ENCODE measurements around the gene DNAH9.

The DNAH9 gene

GRCh38 chr17:11885051-11885450, 286.8 kb downstream of the DNAH9 start:
- no peak overlapping the region for H3K9ac ChIP-seq (ENCODE audit: low read length in 5 of 5)
- no peak overlapping the region for H3K27ac ChIP-seq (ENCODE audit: low read depth, low read length)
- H3K4me1 ChIP-seq (ENCODE audit: control insufficient read depth in 5 of 5, insufficient read depth in 5 of 5, low read length in 5 of 5): peaks cover 0 to 13% (median 2%) of the 10 kb centered on the region in 5 donors
- H3K36me3 ChIP-seq (ENCODE audit: control insufficient read depth in 5 of 5, insufficient read depth in 5 of 5, low read length in 5 of 5): no peaks in the 10 kb centered on the region
- no peaks in the 10 kb centered on the region for H3K9me3 ChIP-seq (ENCODE audit: control insufficient read depth in 5 of 5, low read length in 5 of 5)
- H3K4me3 ChIP-seq (ENCODE audit: low read depth in 1 of 5, low read length in 5 of 5): no peak overlapping the region
- H3K27me3 ChIP-seq (ENCODE audit: control insufficient read depth in 5 of 5, insufficient read depth in 4 of 5, low read length in 5 of 5): no peaks in the 10 kb centered on the region

GRCh38 chr17:11889266-11889665, 291.0 kb downstream of the DNAH9 start:
- no peak overlapping the region for H3K4me3 ChIP-seq (ENCODE audit: low read depth in 1 of 5, low read length in 5 of 5)
- no peak overlapping the region for H3K9ac ChIP-seq (ENCODE audit: low read length in 5 of 5)
- no peaks in the 10 kb centered on the region for H3K36me3 ChIP-seq (ENCODE audit: control insufficient read depth in 5 of 5, insufficient read depth in 5 of 5, low read length in 5 of 5)
- no peak overlapping the region for H3K27ac ChIP-seq (ENCODE audit: low read depth, low read length)
- no peaks in the 10 kb centered on the region for H3K9me3 ChIP-seq (ENCODE audit: control insufficient read depth in 5 of 5, low read length in 5 of 5)
- H3K4me1 ChIP-seq (ENCODE audit: control insufficient read depth in 5 of 5, insufficient read depth in 5 of 5, low read length in 5 of 5): peaks cover 0 to 13% (median 2%) of the 10 kb centered on the region in 5 donors
- H3K27me3 ChIP-seq (ENCODE audit: control insufficient read depth in 5 of 5, insufficient read depth in 4 of 5, low read length in 5 of 5): no peaks in the 10 kb centered on the region

GRCh38 chr17:11893862-11894261, 295.6 kb downstream of the DNAH9 start:
- Histone ChIP-seq H3K36me3 (ENCODE audit: control insufficient read depth in 5 of 5, insufficient read depth in 5 of 5, low read length in 5 of 5) (no peaks in the 10 kb centered on the region), H3K9me3 (ENCODE audit: control insufficient read depth in 5 of 5, low read length in 5 of 5) (no peaks in the 10 kb centered on the region), H3K4me3 (ENCODE audit: low read depth in 1 of 5, low read length in 5 of 5) (no peak overlapping the region), H3K27me3 (ENCODE audit: control insufficient read depth in 5 of 5, insufficient read depth in 4 of 5, low read length in 5 of 5) (no peaks in the 10 kb centered on the region), H3K4me1 (ENCODE audit: control insufficient read depth in 5 of 5, insufficient read depth in 5 of 5, low read length in 5 of 5) (peaks cover 0 to 5% (median 4%) of the 10 kb centered on the region in 5 donors), H3K9ac (ENCODE audit: low read length in 5 of 5) (no peak overlapping the region), H3K27ac (ENCODE audit: low read depth, low read length) (no peak overlapping the region)

- peaks cover 0 to 10% (median 5%) of the 10 kb centered on the region in 5 donors for H3K4me1 ChIP-seq (ENCODE audit: control insufficient read depth in 5 of 5, insufficient read depth in 5 of 5, low read length in 5 of 5)
- H3K27me3 ChIP-seq (ENCODE audit: control insufficient read depth in 5 of 5, insufficient read depth in 4 of 5, low read length in 5 of 5): no peaks in the 10 kb centered on the region
- H3K9me3 ChIP-seq (ENCODE audit: control insufficient read depth in 5 of 5, low read length in 5 of 5): no peaks in the 10 kb centered on the region
- no peak overlapping the region for H3K27ac ChIP-seq (ENCODE audit: low read depth, low read length)
- H3K9ac ChIP-seq (ENCODE audit: low read length in 5 of 5): no peak overlapping the region
- no peak overlapping the region for H3K4me3 ChIP-seq (ENCODE audit: low read depth in 1 of 5, low read length in 5 of 5)
- H3K36me3 ChIP-seq (ENCODE audit: control insufficient read depth in 5 of 5, insufficient read depth in 5 of 5, low read length in 5 of 5): no peaks in the 10 kb centered on the region
Observed at GRCh38 chr17:11896199-11896598, 297.9 kb downstream of the DNAH9 start.

GRCh38 chr17:11898526-11899235, 300.4 kb downstream of the DNAH9 start:
- Histone ChIP-seq H3K9me3 (ENCODE audit: control insufficient read depth in 5 of 5, low read length in 5 of 5) (no peaks in the 10 kb centered on the region), H3K9ac (ENCODE audit: low read length in 5 of 5) (no peak overlapping the region), H3K4me1 (ENCODE audit: control insufficient read depth in 5 of 5, insufficient read depth in 5 of 5, low read length in 5 of 5) (peaks cover 0 to 10% (median 5%) of the 10 kb centered on the region in 5 donors), H3K36me3 (ENCODE audit: control insufficient read depth in 5 of 5, insufficient read depth in 5 of 5, low read length in 5 of 5) (no peaks in the 10 kb centered on the region), H3K4me3 (ENCODE audit: low read depth in 1 of 5, low read length in 5 of 5) (no peak overlapping the region), H3K27ac (ENCODE audit: low read depth, low read length) (no peak overlapping the region), H3K27me3 (ENCODE audit: control insufficient read depth in 5 of 5, insufficient read depth in 4 of 5, low read length in 5 of 5) (no peaks in the 10 kb centered on the region)

- H3K36me3 ChIP-seq (ENCODE audit: control insufficient read depth in 5 of 5, insufficient read depth in 5 of 5, low read length in 5 of 5): no peaks in the 10 kb centered on the region
- no peaks in the 10 kb centered on the region for H3K9me3 ChIP-seq (ENCODE audit: control insufficient read depth in 5 of 5, low read length in 5 of 5)
- H3K4me3 ChIP-seq (ENCODE audit: low read depth in 1 of 5, low read length in 5 of 5): no peak overlapping the region
- H3K9ac ChIP-seq (ENCODE audit: low read length in 5 of 5): no peak overlapping the region
- peaks cover 0 to 10% (median 5%) of the 10 kb centered on the region in 5 donors for H3K4me1 ChIP-seq (ENCODE audit: control insufficient read depth in 5 of 5, insufficient read depth in 5 of 5, low read length in 5 of 5)
- H3K27me3 ChIP-seq (ENCODE audit: control insufficient read depth in 5 of 5, insufficient read depth in 4 of 5, low read length in 5 of 5): no peaks in the 10 kb centered on the region
- H3K27ac ChIP-seq (ENCODE audit: low read depth, low read length): no peak overlapping the region
Observed at GRCh38 chr17:11899537-11899942, 301.3 kb downstream of the DNAH9 start.

GRCh38 chr17:11900041-11900476, 301.8 kb downstream of the DNAH9 start:
- Histone ChIP-seq H3K36me3 (ENCODE audit: control insufficient read depth in 5 of 5, insufficient read depth in 5 of 5, low read length in 5 of 5) (no peaks in the 10 kb centered on the region), H3K9me3 (ENCODE audit: control insufficient read depth in 5 of 5, low read length in 5 of 5) (no peaks in the 10 kb centered on the region), H3K4me3 (ENCODE audit: low read depth in 1 of 5, low read length in 5 of 5) (no peak overlapping the region), H3K9ac (ENCODE audit: low read length in 5 of 5) (no peak overlapping the region), H3K27me3 (ENCODE audit: control insufficient read depth in 5 of 5, insufficient read depth in 4 of 5, low read length in 5 of 5) (no peaks in the 10 kb centered on the region), H3K27ac (ENCODE audit: low read depth, low read length) (no peak overlapping the region), H3K4me1 (ENCODE audit: control insufficient read depth in 5 of 5, insufficient read depth in 5 of 5, low read length in 5 of 5) (peaks cover 0 to 10% (median 5%) of the 10 kb centered on the region in 5 donors)

- Histone ChIP-seq H3K36me3 (ENCODE audit: control insufficient read depth in 5 of 5, insufficient read depth in 5 of 5, low read length in 5 of 5) (no peaks in the 10 kb centered on the region), H3K9ac (ENCODE audit: low read length in 5 of 5) (no peak overlapping the region), H3K27me3 (ENCODE audit: control insufficient read depth in 5 of 5, insufficient read depth in 4 of 5, low read length in 5 of 5) (no peaks in the 10 kb centered on the region), H3K27ac (ENCODE audit: low read depth, low read length) (no peak overlapping the region), H3K9me3 (ENCODE audit: control insufficient read depth in 5 of 5, low read length in 5 of 5) (no peaks in the 10 kb centered on the region), H3K4me1 (ENCODE audit: control insufficient read depth in 5 of 5, insufficient read depth in 5 of 5, low read length in 5 of 5) (peaks cover 0 to 10% (median 5%) of the 10 kb centered on the region in 5 donors), H3K4me3 (ENCODE audit: low read depth in 1 of 5, low read length in 5 of 5) (no peak overlapping the region)
Observed at GRCh38 chr17:11900655-11901054, 302.4 kb downstream of the DNAH9 start.

GRCh38 chr17:11901931-11902330, 303.7 kb downstream of the DNAH9 start:
- Histone ChIP-seq H3K36me3 (ENCODE audit: control insufficient read depth in 5 of 5, insufficient read depth in 5 of 5, low read length in 5 of 5) (no peaks in the 10 kb centered on the region), H3K27ac (ENCODE audit: low read depth, low read length) (no peak overlapping the region), H3K4me3 (ENCODE audit: low read depth in 1 of 5, low read length in 5 of 5) (no peak overlapping the region), H3K27me3 (ENCODE audit: control insufficient read depth in 5 of 5, insufficient read depth in 4 of 5, low read length in 5 of 5) (no peaks in the 10 kb centered on the region), H3K4me1 (ENCODE audit: control insufficient read depth in 5 of 5, insufficient read depth in 5 of 5, low read length in 5 of 5) (peaks cover 0 to 10% (median 5%) of the 10 kb centered on the region in 5 donors), H3K9me3 (ENCODE audit: control insufficient read depth in 5 of 5, low read length in 5 of 5) (no peaks in the 10 kb centered on the region), H3K9ac (ENCODE audit: low read length in 5 of 5) (no peak overlapping the region)

GRCh38 chr17:11908711-11909146, 310.5 kb downstream of the DNAH9 start:
- H3K27me3 ChIP-seq (ENCODE audit: control insufficient read depth in 5 of 5, insufficient read depth in 4 of 5, low read length in 5 of 5): no peaks in the 10 kb centered on the region
- no peaks in the 10 kb centered on the region for H3K4me1 ChIP-seq (ENCODE audit: control insufficient read depth in 5 of 5, insufficient read depth in 5 of 5, low read length in 5 of 5)
- H3K36me3 ChIP-seq (ENCODE audit: control insufficient read depth in 5 of 5, insufficient read depth in 5 of 5, low read length in 5 of 5): no peaks in the 10 kb centered on the region
- H3K4me3 ChIP-seq (ENCODE audit: low read depth in 1 of 5, low read length in 5 of 5): no peak overlapping the region
- no peak overlapping the region for H3K9ac ChIP-seq (ENCODE audit: low read length in 5 of 5)
- H3K9me3 ChIP-seq (ENCODE audit: control insufficient read depth in 5 of 5, low read length in 5 of 5): peaks cover 0 to 18% (median 10%) of the 10 kb centered on the region in 5 donors
- H3K27ac ChIP-seq (ENCODE audit: low read depth, low read length): no peak overlapping the region
